Mesodermal cell (in vitro differentiated cells): ENCODE results near the gene CDK17.
"Not testable (repeated sequence)": the region's sequence is repeated elsewhere in the genome, so short reads cannot be mapped to it uniquely, and the experiment has no call there.

Experiments used
- H3K27ac ChIP-seq: 2 replicates; pipeline ENCODE4 v1.7.0; 2013; ENCODE audit warnings: mild to moderate bottlenecking, low read depth, low read length, moderate library complexity; ENCODE audit not compliant: severe bottlenecking
- H3K36me3 ChIP-seq: 2 replicates; pipeline ENCODE4 v1.7.1; 2013; ENCODE audit warnings: mild to moderate bottlenecking, low read length, moderate library complexity; ENCODE audit not compliant: control insufficient read depth, insufficient read depth
- H3K4me1 ChIP-seq: one replicate; pipeline ENCODE4 v1.7.1; 2013; ENCODE audit warnings: mild to moderate bottlenecking, low read length; ENCODE audit not compliant: insufficient read depth, control insufficient read depth, poor library complexity, severe bottlenecking
- H3K4me3 ChIP-seq: 2 replicates; pipeline ENCODE4 v1.7.0; 2013; ENCODE audit warnings: low read length, control low read depth, mild to moderate bottlenecking; ENCODE audit not compliant: insufficient read depth, poor library complexity, severe bottlenecking; ENCODE audit errors: extremely low read depth
- H3K9me3 ChIP-seq: 2 replicates; pipeline ENCODE4 v1.7.1; 2013; ENCODE audit warnings: mild to moderate bottlenecking, low read length, moderate library complexity; ENCODE audit not compliant: control insufficient read depth
- WGBS, 2 experiments: methylation state at CpG; one replicate each; pipeline ENCODE4 v1.1.5; 2013; ENCODE audit warnings: missing lambda C conversion rate in 2 of 2; ENCODE audit not compliant: insufficient coverage in 2 of 2; 5-methylcytosine and 5-hydroxymethylcytosine counted together

CDK17 gene

GRCh38 chr12:96419576-96420276, 19.5 kb upstream of the CDK17 start:
- H3K9me3 ChIP-seq = no peaks in the 10 kb centered on the region
- no peaks in the 10 kb centered on the region for H3K36me3 ChIP-seq
- H3K4me3 ChIP-seq = no peak overlapping the region
- no peak overlapping the region for H3K27ac ChIP-seq
- 90 to 100% methylated on average over 4 of the region's 5 CpGs for WGBS, 2 experiments
- peaks cover 5% of the 10 kb centered on the region for H3K4me1 ChIP-seq

- no CpG with 5 or more reads among the region's 2 CpGs for WGBS, 2 experiments
- not testable (repeated sequence) for H3K36me3 ChIP-seq
These were observed 17.4 kb upstream of the CDK17 start for GRCh38 chr12:96417688-96418087.

GRCh38 chr12:96416033-96416799, 16.0 kb upstream of the CDK17 start:
- H3K27ac ChIP-seq = no peak overlapping the region
- 90 to 94% methylated on average over 5 to 6 of the region's 7 CpGs for WGBS, 2 experiments
- H3K4me3 ChIP-seq = no peak overlapping the region
- no peaks in the 10 kb centered on the region for H3K36me3 ChIP-seq
- no peaks in the 10 kb centered on the region for H3K9me3 ChIP-seq
- peaks cover 5% of the 10 kb centered on the region for H3K4me1 ChIP-seq

More at GRCh38 chr12:96417688-96418087, 17.4 kb upstream of the CDK17 start:
- not testable (repeated sequence) for H3K4me3 ChIP-seq, H3K4me1 ChIP-seq, H3K9me3 ChIP-seq, H3K27ac ChIP-seq

GRCh38 chr12:96414637-96415036, 14.4 kb upstream of the CDK17 start:
- Histone ChIP-seq H3K36me3 (no peaks in the 10 kb centered on the region), H3K27ac (no peak overlapping the region), H3K9me3 (no peaks in the 10 kb centered on the region), H3K4me1 (peaks cover 5% of the 10 kb centered on the region), H3K4me3 (no peak overlapping the region)
- 100% methylated on average over 1 of the region's 1 CpG for WGBS, 2 experiments

- Histone ChIP-seq H3K4me3 (no peak overlapping the region), H3K27ac (no peak overlapping the region), H3K9me3 (no peaks in the 10 kb centered on the region), H3K4me1 (peaks cover 5% of the 10 kb centered on the region), H3K36me3 (no peaks in the 10 kb centered on the region)
These were observed 12.2 kb upstream of the CDK17 start for GRCh38 chr12:96412431-96412830.

- H3K27ac ChIP-seq = no peak overlapping the region
- no peaks in the 10 kb centered on the region for H3K4me1 ChIP-seq
- 80% methylated on average over 2 of the region's 4 CpGs; no CpG with 5 or more reads in 1 of the 2 experiments for WGBS, 2 experiments
- H3K36me3 ChIP-seq = no peaks in the 10 kb centered on the region
- no peak overlapping the region for H3K4me3 ChIP-seq
- no peaks in the 10 kb centered on the region for H3K9me3 ChIP-seq
These were observed 9.5 kb upstream of the CDK17 start for GRCh38 chr12:96409731-96410130.

GRCh38 chr12:96408993-96409392, 8.8 kb upstream of the CDK17 start:
- H3K36me3 ChIP-seq = no peaks in the 10 kb centered on the region

GRCh38 chr12:96407429-96408097, 7.3 kb upstream of the CDK17 start:
- not testable (repeated sequence) for H3K9me3 ChIP-seq, H3K27ac ChIP-seq, H3K4me1 ChIP-seq, H3K4me3 ChIP-seq, H3K36me3 ChIP-seq
- WGBS, 2 experiments = 92 to 100% methylated on average over 4 to 6 of the region's 7 CpGs

More at GRCh38 chr12:96408993-96409392, 8.8 kb upstream of the CDK17 start:
- no peak overlapping the region for H3K27ac ChIP-seq
- H3K4me1 ChIP-seq = peaks cover 5% of the 10 kb centered on the region
- no peak overlapping the region for H3K4me3 ChIP-seq
- H3K9me3 ChIP-seq = no peaks in the 10 kb centered on the region
- WGBS, 2 experiments = 100% methylated on average over 1 to 2 of the region's 3 CpGs

- 89 to 92% methylated on average over 2 of the region's 3 CpGs for WGBS, 2 experiments
These were observed 4.5 kb upstream of the CDK17 start for GRCh38 chr12:96404696-96405095.

GRCh38 chr12:96403870-96404269, 3.6 kb upstream of the CDK17 start:
- H3K36me3 ChIP-seq = no peaks in the 10 kb centered on the region

More at GRCh38 chr12:96404696-96405095, 4.5 kb upstream of the CDK17 start:
- H3K9me3 ChIP-seq = no peaks in the 10 kb centered on the region
- no peaks in the 10 kb centered on the region for H3K36me3 ChIP-seq
- H3K27ac ChIP-seq = no peak overlapping the region
- peaks cover 5% of the 10 kb centered on the region for H3K4me1 ChIP-seq
- H3K4me3 ChIP-seq = no peak overlapping the region

More at GRCh38 chr12:96403870-96404269, 3.6 kb upstream of the CDK17 start:
- H3K9me3 ChIP-seq = no peaks in the 10 kb centered on the region
- no peak overlapping the region for H3K27ac ChIP-seq
- no peak overlapping the region for H3K4me3 ChIP-seq
- H3K4me1 ChIP-seq = peaks cover 5% of the 10 kb centered on the region
- WGBS, 2 experiments = 78 to 80% methylated on average over 1 of the region's 1 CpG
